Endothelial cell of umbilical vein (primary cell): Measurements from ENCODE around the gene GGA2.

Source experiments
- POLR2AphosphoS5 ChIP-seq: IDR thresholded peaks from 2 replicates; pipeline ENCODE4 v1.6.1; 2012; ENCODE audit warnings: low read depth, mild to moderate bottlenecking, control low read depth, low read length, moderate library complexity; ENCODE audit not compliant: insufficient read depth
- TF ChIP-seq, protein P1 (sequence below), 2 donors: IDR thresholded peaks; 1 replicate in 1 of 2; 2 replicates in 1 of 2; pipeline ENCODE4 v1.5.1; 2011; ENCODE audit warnings: low read length in 2 of 2, mild to moderate bottlenecking in 2 of 2, moderate library complexity in 2 of 2, control low read depth in 1 of 2, inconsistent platforms in 1 of 2, low read depth in 1 of 2; ENCODE audit not compliant: insufficient read depth in 1 of 2; ENCODE audit errors: extremely low read depth in 1 of 2

DNA sequence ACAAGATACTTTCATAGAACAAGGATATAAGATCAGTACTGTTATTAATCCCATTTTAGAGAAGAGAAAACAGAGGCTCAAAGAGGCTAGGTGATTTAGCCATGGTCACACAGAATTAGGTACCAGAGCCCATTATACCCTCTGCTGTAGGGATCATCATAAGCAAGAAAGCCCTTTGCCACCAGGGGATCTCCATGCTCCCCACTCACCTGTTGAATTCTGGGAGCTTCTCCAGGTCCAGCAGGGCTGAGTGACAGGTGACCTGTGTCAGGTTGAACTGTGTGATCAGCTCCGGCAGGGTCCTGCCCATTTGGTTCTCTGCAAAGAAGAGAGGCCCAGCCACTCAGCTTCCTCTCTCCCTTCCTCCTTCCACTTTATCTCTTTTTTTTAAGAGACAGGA lies 22.2 kb upstream of the GGA2 start:
- TF ChIP-seq, protein P1, sequence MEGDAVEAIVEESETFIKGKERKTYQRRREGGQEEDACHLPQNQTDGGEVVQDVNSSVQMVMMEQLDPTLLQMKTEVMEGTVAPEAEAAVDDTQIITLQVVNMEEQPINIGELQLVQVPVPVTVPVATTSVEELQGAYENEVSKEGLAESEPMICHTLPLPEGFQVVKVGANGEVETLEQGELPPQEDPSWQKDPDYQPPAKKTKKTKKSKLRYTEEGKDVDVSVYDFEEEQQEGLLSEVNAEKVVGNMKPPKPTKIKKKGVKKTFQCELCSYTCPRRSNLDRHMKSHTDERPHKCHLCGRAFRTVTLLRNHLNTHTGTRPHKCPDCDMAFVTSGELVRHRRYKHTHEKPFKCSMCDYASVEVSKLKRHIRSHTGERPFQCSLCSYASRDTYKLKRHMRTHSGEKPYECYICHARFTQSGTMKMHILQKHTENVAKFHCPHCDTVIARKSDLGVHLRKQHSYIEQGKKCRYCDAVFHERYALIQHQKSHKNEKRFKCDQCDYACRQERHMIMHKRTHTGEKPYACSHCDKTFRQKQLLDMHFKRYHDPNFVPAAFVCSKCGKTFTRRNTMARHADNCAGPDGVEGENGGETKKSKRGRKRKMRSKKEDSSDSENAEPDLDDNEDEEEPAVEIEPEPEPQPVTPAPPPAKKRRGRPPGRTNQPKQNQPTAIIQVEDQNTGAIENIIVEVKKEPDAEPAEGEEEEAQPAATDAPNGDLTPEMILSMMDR (IDR thresholded peaks at IDR 0.05; ENCODE audit: extremely low read depth in 1 of 2, insufficient read depth in 1 of 2, low read depth in 1 of 2, low read length in 2 of 2), result no peak
- no peak for TF ChIP-seq POLR2AphosphoS5
